IMR-90 (cell line): ENCODE results near the gene CAPZA3. TPM values are rescaled to one million over a fixed set of nuclear protein-coding genes. Genes with fewer than 3 reads are reported as not detected.
A peak's percentile ranks its signal among the peaks of the same experiment; 100 is the strongest.

Source experiments
- ATAC-seq: fragments of 200-7000 bp; cut with Tn5 transposase; 2 replicates; pipeline ENCODE4 v1.9.1; 2020; ENCODE audit warnings: low read depth, mild to moderate bottlenecking, moderate library complexity
- BruUV-seq: library from RNA; stranded (reverse); fragments of 400-500 nt; replicated peaks from 2 replicates; lab custom pipeline; 2021; lab: Mats Ljungman, UMichigan
- CTCF ChIA-PET: fragments of 300-600 bp; formaldehyde crosslinking; extraction: SDS; loops from one replicate; lab custom pipeline; 2021; ENCODE audit warnings: antibody characterized with exemption; lab: Yijun Ruan, JAX
- POLR2A ChIA-PET: fragments of 300-600 bp; sonication (Branson Sonifier 250); formaldehyde crosslinking; loops from one replicate; lab custom pipeline; 2022; ENCODE audit warnings: antibody characterized with exemption; ENCODE audit not compliant: unreplicated experiment; lab: Charles Lee
- DNase-seq: peaks from one replicate; pipeline ENCODE4 v3.0.0; 2013
- H2AFZ ChIP-seq: replicated peaks from 2 replicates; pipeline ENCODE3; 2013; ENCODE audit warnings: low read length, mild to moderate bottlenecking; ENCODE audit not compliant: poor library complexity
- H2AK5ac ChIP-seq: 2 replicates; pipeline ENCODE4 v1.6.1; 2013; ENCODE audit warnings: low read depth, low read length, inconsistent platforms
- H2AK9ac ChIP-seq: replicated peaks from 2 replicates; pipeline ENCODE3; 2013; ENCODE audit warnings: mild to moderate bottlenecking, low read depth, low read length, moderate library complexity; ENCODE audit not compliant: poor library complexity
- H2BK120ac ChIP-seq: 2 replicates; pipeline ENCODE4 v1.6.1; 2013; ENCODE audit warnings: low read depth, low read length, inconsistent platforms
- H2BK15ac ChIP-seq: 3 replicates; pipeline ENCODE4 v1.6.1; 2013; ENCODE audit warnings: low read depth, low read length, inconsistent platforms
- H2BK20ac ChIP-seq: 2 replicates; pipeline ENCODE4 v1.6.1; 2013; ENCODE audit warnings: low read depth, mild to moderate bottlenecking, inconsistent platforms, low read length, moderate library complexity
- H2BK5ac ChIP-seq: 2 replicates; pipeline ENCODE4 v1.6.1; 2013; ENCODE audit warnings: mild to moderate bottlenecking, low read depth, low read length, inconsistent platforms; ENCODE audit not compliant: poor library complexity, severe bottlenecking
- H3K14ac ChIP-seq: replicated peaks from 2 replicates; pipeline ENCODE4 v1.6.1; 2013; ENCODE audit warnings: low read depth, low read length, inconsistent platforms
- H3K18ac ChIP-seq: 2 replicates; pipeline ENCODE4 v1.6.1; 2013; ENCODE audit warnings: low read depth, low read length, control low read depth
- H3K23ac ChIP-seq: 2 replicates; pipeline ENCODE4 v1.6.1; 2013; ENCODE audit warnings: low read depth, low read length, inconsistent platforms
- H3K27ac ChIP-seq: 2 replicates; pipeline ENCODE4 v1.5.1; 2013; ENCODE audit warnings: mild to moderate bottlenecking, control low read depth, low read length; ENCODE audit not compliant: insufficient read depth
- H3K27me3 ChIP-seq: 2 replicates; pipeline ENCODE4 v1.6.1; 2013; ENCODE audit warnings: low read length; ENCODE audit not compliant: control insufficient read depth, insufficient read depth
- H3K36me3 ChIP-seq: 2 replicates; pipeline ENCODE4 v1.6.1; 2013; ENCODE audit warnings: low read length, mixed read lengths; ENCODE audit not compliant: control insufficient read depth, insufficient read depth
- H3K4ac ChIP-seq: 2 replicates; pipeline ENCODE4 v1.6.1; 2013; ENCODE audit warnings: low read depth, low read length, inconsistent platforms
- H3K4me1 ChIP-seq: 2 replicates; pipeline ENCODE4 v1.6.1; 2013; ENCODE audit warnings: low read length, mixed read lengths; ENCODE audit not compliant: control insufficient read depth, insufficient read depth
- H3K4me2 ChIP-seq: 2 replicates; pipeline ENCODE4 v1.6.1; 2013; ENCODE audit warnings: low read depth, mild to moderate bottlenecking, control low read depth, low read length, moderate library complexity
- H3K4me3 ChIP-seq: 2 replicates; pipeline ENCODE4 v1.5.1; 2013; ENCODE audit warnings: low read depth, mild to moderate bottlenecking, control low read depth, low read length, moderate library complexity; ENCODE audit not compliant: insufficient read depth
- H3K56ac ChIP-seq: 2 replicates; pipeline ENCODE4 v1.6.1; 2013; ENCODE audit warnings: low read length, inconsistent platforms; ENCODE audit not compliant: insufficient read depth; ENCODE audit errors: extremely low read depth
- H3K79me1 ChIP-seq, 2 experiments: 2 replicates each; pipeline ENCODE4 v1.6.1; 2013; ENCODE audit warnings: low read length in 2 of 2, inconsistent platforms in 1 of 2, low read depth in 1 of 2
- H3K9ac ChIP-seq: 2 replicates; pipeline ENCODE4 v1.6.1; 2013; ENCODE audit warnings: low read depth, low read length, control low read depth
- H3K9me1 ChIP-seq: 2 replicates; pipeline ENCODE4 v1.6.1; 2013; ENCODE audit warnings: low read length, inconsistent platforms; ENCODE audit not compliant: insufficient read depth
- H3K9me3 ChIP-seq: 2 replicates; pipeline ENCODE4 v1.6.1; 2013; ENCODE audit warnings: low read length; ENCODE audit not compliant: control insufficient read depth, insufficient read depth
- H4K20me1 ChIP-seq: 2 replicates; pipeline ENCODE4 v1.6.1; 2013; ENCODE audit warnings: low read length, inconsistent platforms; ENCODE audit not compliant: insufficient read depth
- H4K5ac ChIP-seq: 2 replicates; pipeline ENCODE4 v1.6.1; 2013; ENCODE audit warnings: mild to moderate bottlenecking, low read depth, low read length, control low read depth
- H4K8ac ChIP-seq, 2 experiments: 2 replicates each; pipeline ENCODE4 v1.6.1; 2013; ENCODE audit warnings: low read depth in 2 of 2, low read length in 2 of 2, control low read depth in 1 of 2, inconsistent platforms in 1 of 2
- H4K91ac ChIP-seq: 2 replicates; pipeline ENCODE4 v1.6.1; 2013; ENCODE audit warnings: low read depth, low read length, inconsistent platforms; ENCODE audit not compliant: insufficient read depth
- BHLHE40 ChIP-seq: fragments of 150-350 bp; IDR thresholded peaks from 2 replicates; pipeline ENCODE4 v1.6.1; 2016; ENCODE audit warnings: mild to moderate bottlenecking, low read depth, low read length
- CEBPB ChIP-seq: IDR thresholded peaks from 2 replicates; pipeline ENCODE4 v1.6.1; 2012; ENCODE audit warnings: low read depth, low read length, improper control_type of control experiment
- CHD1 ChIP-seq: IDR thresholded peaks from 2 replicates; pipeline ENCODE4 v1.6.1; 2012; ENCODE audit warnings: low read depth, low read length, improper control_type of control experiment
- FOS ChIP-seq: fragments of 150-350 bp; IDR thresholded peaks from 2 replicates; pipeline ENCODE4 v1.6.1; 2016; ENCODE audit warnings: low read depth, low read length
- MAFK ChIP-seq: IDR thresholded peaks from 2 replicates; pipeline ENCODE4 v1.6.1; 2012; ENCODE audit warnings: low read depth, low read length, improper control_type of control experiment
- MAZ ChIP-seq: IDR thresholded peaks from 2 replicates; pipeline ENCODE4 v1.6.1; 2012; ENCODE audit warnings: low read depth, mild to moderate bottlenecking, low read length, improper control_type of control experiment, moderate library complexity, borderline replicate concordance
- NFE2L2 ChIP-seq: fragments of 150-350 bp; IDR thresholded peaks from 2 replicates; pipeline ENCODE4 v1.6.1; 2016; ENCODE audit warnings: low read depth, mild to moderate bottlenecking, low read length
- RCOR1 ChIP-seq: IDR thresholded peaks from 2 replicates; pipeline ENCODE4 v1.6.1; 2012; ENCODE audit warnings: mild to moderate bottlenecking, low read length, improper control_type of control experiment; ENCODE audit not compliant: insufficient replicate concordance
- SMC3 ChIP-seq: fragments of 150-350 bp; IDR thresholded peaks from 2 replicates; pipeline ENCODE4 v1.6.1; 2016; ENCODE audit warnings: low read depth, mild to moderate bottlenecking, antibody characterized with exemption, low read length, moderate library complexity
- WGBS, 2 experiments: methylation state at CpG; one replicate each; pipeline versions ENCODE4 v1.1.5 to v1.1.7; 2013; ENCODE audit warnings: missing lambda C conversion rate in 2 of 2; ENCODE audit not compliant: insufficient read length in 1 of 2; ENCODE audit errors: extremely low coverage in 2 of 2; 5-methylcytosine and 5-hydroxymethylcytosine counted together
- dilution Hi-C: fragments of 300-500 bp; cut with HindIII; formaldehyde crosslinking; loops from one replicate; pipeline ENCODE4 v1.14.3; 2018; ENCODE audit warnings: low sequenced_read_pairs; ENCODE audit not compliant: unreplicated experiment
- in situ Hi-C: fragments of 300-500 bp; cut with MboI; formaldehyde crosslinking; loops from 3 replicates; pipeline ENCODE4 v1.14.3; 2019; ENCODE audit warnings: low sequenced_read_pairs, inconsistent platforms, mixed read lengths
- intact Hi-C: fragments of 100-400 bp; cut with micrococcal nuclease; formaldehyde crosslinking; loops from 2 replicates; pipeline ENCODE4 v1.10.0; 2022
- polyA plus RNA-seq, 3 experiments: library from polyadenylated mRNA; depleted of rRNA; stranded (reverse); fragments of >200 nt; gene quantifications; 2 replicates each; pipeline ENCODE4 v1.2.3, GENCODE V29; 2012; ENCODE audit warnings: low replicate concordance in 1 of 3
- total RNA-seq: library from RNA; depleted of rRNA; stranded (reverse); fragments of >200 nt; gene quantifications from 2 replicates; pipeline ENCODE4 v1.2.3, GENCODE V29; 2012
- TF ChIP-seq, protein P1 (sequence below): fragments of 150-350 bp; IDR thresholded peaks from 2 replicates; pipeline ENCODE4 v1.6.1; 2017; ENCODE audit warnings: mild to moderate bottlenecking, antibody characterized with exemption, low read length, low read depth

The CAPZA3 gene
- total and polyA plus RNA-seq, 2 of the 4 experiments (the other 2 are of a cell fraction) = not detected

DNA sequence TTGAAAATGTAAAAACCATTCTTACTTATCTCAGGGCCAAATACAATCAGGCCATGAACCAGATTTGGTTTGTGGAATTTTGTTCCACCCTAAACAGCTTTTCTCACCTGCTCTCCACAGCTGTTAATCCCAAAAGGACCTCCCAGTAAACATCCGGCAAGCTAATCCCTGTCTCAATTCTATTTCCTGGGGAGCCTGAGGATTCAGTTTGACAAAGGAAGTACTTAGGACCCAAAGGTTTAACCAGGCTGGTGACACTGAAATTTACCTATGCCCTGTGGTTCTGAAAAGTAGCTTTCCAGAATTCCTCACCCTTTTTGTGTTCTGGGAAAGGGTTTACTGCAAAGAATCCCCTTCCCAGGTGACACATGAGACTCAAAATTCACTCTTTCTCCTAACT is 15.0 kb downstream of the CAPZA3 start:
- peak overlapping the region; percentile 44; the same call in 1 of the 2 replicates for H4K91ac ChIP-seq
- H3K4me3 ChIP-seq = no peak overlapping the region
- peak overlapping the region; percentile 14; the same call in 1 of the 2 replicates for H3K18ac ChIP-seq
- 0 out of 3 replicates have a peak overlapping the region, but pooled peaks have one; percentile 41 for H2BK15ac ChIP-seq
- H3K23ac ChIP-seq = no peak overlapping the region
- 0 out of 2 replicates have a peak overlapping the region, but pooled peaks have one; percentile 11 for H3K4me2 ChIP-seq
- H3K27ac ChIP-seq = no peak overlapping the region
- H3K9ac ChIP-seq = no peak overlapping the region
- H3K56ac ChIP-seq = no peak overlapping the region
- POLR2A ChIA-PET = no interaction called here
- DNase-seq (no peak), ATAC-seq (no peak)
- TF ChIP-seq CEBPB (no peak), MAZ (no peak), CHD1 (no peak), MAFK (no peak), NFE2L2 (no peak), FOS (no peak), RCOR1 (no peak), BHLHE40 (no peak), SMC3 (no peak)
- TF ChIP-seq, protein P1, sequence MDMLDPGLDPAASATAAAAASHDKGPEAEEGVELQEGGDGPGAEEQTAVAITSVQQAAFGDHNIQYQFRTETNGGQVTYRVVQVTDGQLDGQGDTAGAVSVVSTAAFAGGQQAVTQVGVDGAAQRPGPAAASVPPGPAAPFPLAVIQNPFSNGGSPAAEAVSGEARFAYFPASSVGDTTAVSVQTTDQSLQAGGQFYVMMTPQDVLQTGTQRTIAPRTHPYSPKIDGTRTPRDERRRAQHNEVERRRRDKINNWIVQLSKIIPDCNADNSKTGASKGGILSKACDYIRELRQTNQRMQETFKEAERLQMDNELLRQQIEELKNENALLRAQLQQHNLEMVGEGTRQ = no peak
- no peaks in the 10 kb centered on the region for H3K27me3 ChIP-seq
- H2BK5ac ChIP-seq = no peak overlapping the region
- H3K79me1 ChIP-seq = no peaks in the 10 kb centered on the region
- CTCF ChIA-PET = no interaction called here
- no peaks in the 10 kb centered on the region for H3K36me3 ChIP-seq
- BruUV-seq = no TSS peak
- H3K9me1 ChIP-seq = peaks cover 19% of the 10 kb centered on the region
- H2AK9ac ChIP-seq = no peak overlapping the region
- H4K8ac ChIP-seq = peak overlapping the region; percentile 15 to 32; a peak in 3 of 4 replicates
- WGBS, 2 experiments = no CpG with 5 or more reads among the region's 1 CpG
- H3K9me3 ChIP-seq = no peaks in the 10 kb centered on the region
- H4K5ac ChIP-seq = no peak overlapping the region
- intact Hi-C loops (no loop called here), in situ Hi-C loops (no loop called here), dilution Hi-C loops (no loop called here)
- H3K4ac ChIP-seq = peak overlapping the region; percentile 26; the same call in 1 of the 2 replicates
- H2AFZ ChIP-seq = no peak overlapping the region
- no peak overlapping the region for H2AK5ac ChIP-seq
- peaks cover 18% of the 10 kb centered on the region for H3K4me1 ChIP-seq
- no peaks in the 10 kb centered on the region for H4K20me1 ChIP-seq
- peak overlapping the region; percentile 46; the same call in 1 of the 2 replicates for H2BK20ac ChIP-seq
- peak overlapping the region; percentile 41; the same call in 1 of the 2 replicates for H2BK120ac ChIP-seq
- H3K14ac ChIP-seq = no peak overlapping the region
